Mesendoderm (in vitro differentiated cells): ENCODE measurements around the gene FAM210A.

Experiments used
- DNase-seq: peaks from one replicate; pipeline ENCODE4 v3.0.0; 2013
- H2AK5ac ChIP-seq: 2 replicates; pipeline ENCODE4 v1.6.1; 2013; ENCODE audit warnings: low read length, inconsistent platforms
- H2BK120ac ChIP-seq: 2 replicates; pipeline ENCODE4 v1.6.1; 2013; ENCODE audit warnings: low read depth, mild to moderate bottlenecking, low read length, moderate library complexity, mixed read lengths
- H2BK15ac ChIP-seq: replicated peaks from 2 replicates; pipeline ENCODE4 v1.6.1; 2013; ENCODE audit warnings: low read depth, mild to moderate bottlenecking, moderate library complexity
- H2BK5ac ChIP-seq: 2 replicates; pipeline ENCODE4 v1.6.1; 2013; ENCODE audit warnings: low read length, inconsistent platforms
- H3K18ac ChIP-seq: 2 replicates; pipeline ENCODE4 v1.6.1; 2013; ENCODE audit warnings: mild to moderate bottlenecking, low read length, mixed read lengths
- H3K23ac ChIP-seq: one replicate; pipeline ENCODE4 v1.6.1; 2013; ENCODE audit warnings: low read length
- H3K27ac ChIP-seq: 2 replicates; pipeline ENCODE4 v1.5.1; 2013; ENCODE audit warnings: low read depth, mild to moderate bottlenecking, inconsistent platforms, low read length, moderate library complexity
- H3K27me3 ChIP-seq: 2 replicates; pipeline ENCODE4 v1.6.1; 2013; ENCODE audit warnings: low read length, control low read depth, mild to moderate bottlenecking, inconsistent platforms; ENCODE audit not compliant: insufficient read depth, poor library complexity
- H3K36me3 ChIP-seq: 2 replicates; pipeline ENCODE4 v1.6.1; 2013; ENCODE audit warnings: low read length, inconsistent platforms; ENCODE audit not compliant: control insufficient read depth, insufficient read depth
- H3K4ac ChIP-seq: one replicate; pipeline ENCODE4 v1.6.1; 2013; ENCODE audit warnings: low read depth, mild to moderate bottlenecking, low read length, moderate library complexity
- H3K4me1 ChIP-seq: 2 replicates; pipeline ENCODE4 v1.6.1; 2013; ENCODE audit warnings: low read depth, low read length, inconsistent platforms; ENCODE audit not compliant: control insufficient read depth
- H3K4me2 ChIP-seq: 2 replicates; pipeline ENCODE4 v1.6.1; 2013; ENCODE audit warnings: low read length
- H3K4me3 ChIP-seq: 2 replicates; pipeline ENCODE4 v1.5.1; 2013; ENCODE audit warnings: mild to moderate bottlenecking, low read length
- H3K56ac ChIP-seq: one replicate; pipeline ENCODE4 v1.6.1; 2013; ENCODE audit warnings: low read length
- H3K79me1 ChIP-seq: 2 replicates; pipeline ENCODE4 v1.6.1; 2013; ENCODE audit warnings: low read length, inconsistent platforms
- H3K79me2 ChIP-seq: 2 replicates; pipeline ENCODE4 v1.6.1; 2013; ENCODE audit warnings: mild to moderate bottlenecking, low read length; ENCODE audit not compliant: control insufficient read depth, insufficient read depth
- H3K9ac ChIP-seq: 2 replicates; pipeline ENCODE4 v1.6.1; 2013; ENCODE audit warnings: low read length, inconsistent platforms
- H4K5ac ChIP-seq: one replicate; pipeline ENCODE4 v1.6.1; 2013; ENCODE audit warnings: low read length
- H4K8ac ChIP-seq: one replicate; pipeline ENCODE4 v1.6.1; 2013; ENCODE audit warnings: low read depth, mild to moderate bottlenecking, control low read depth, low read length, moderate library complexity
- WGBS: extraction: QIAGEN DNeasy Blood & Tissue Kit; methylation state at CpG from one replicate; pipeline ENCODE4 v1.1.7; 2013; ENCODE audit warnings: low lambda C conversion rate, missing lambda C conversion rate; ENCODE audit not compliant: insufficient coverage; ENCODE audit errors: extremely low coverage; 5-methylcytosine and 5-hydroxymethylcytosine counted together

FAM210A gene

GRCh38 chr18:13627639-13628038 lies 98.7 kb downstream of the FAM210A start:
- no peak overlapping the region for H3K27ac ChIP-seq
- no peak overlapping the region for H3K56ac ChIP-seq
- H3K23ac ChIP-seq, result no peak overlapping the region
- DNase-seq, result no peak
- no peaks in the 10 kb centered on the region for H3K36me3 ChIP-seq
- H3K9ac ChIP-seq, result no peak overlapping the region
- no peaks in the 10 kb centered on the region for H3K79me1 ChIP-seq
- peaks cover 3% of the 10 kb centered on the region for H3K4me1 ChIP-seq
- no peak overlapping the region for H3K4ac ChIP-seq
- no peak overlapping the region for H2AK5ac ChIP-seq
- WGBS, result no CpG with 5 or more reads among the region's 8 CpGs
- H2BK120ac ChIP-seq, result no peak overlapping the region
- H4K5ac ChIP-seq, result no peak overlapping the region
- H4K8ac ChIP-seq, result no peak overlapping the region
- no peak overlapping the region for H3K18ac ChIP-seq
- H2BK15ac ChIP-seq, result no peak overlapping the region
- H3K27me3 ChIP-seq, result no peaks in the 10 kb centered on the region
- H2BK5ac ChIP-seq, result no peak overlapping the region
- no peaks in the 10 kb centered on the region for H3K79me2 ChIP-seq
- H3K4me3 ChIP-seq, result no peak overlapping the region
- H3K4me2 ChIP-seq, result no peak overlapping the region

- Histone ChIP-seq H3K23ac (no peak overlapping the region), H3K4me1 (peaks cover 3% of the 10 kb centered on the region), H2AK5ac (no peak overlapping the region), H3K4me2 (no peak overlapping the region), H3K4me3 (no peak overlapping the region), H2BK5ac (no peak overlapping the region), H3K27me3 (no peaks in the 10 kb centered on the region), H3K36me3 (no peaks in the 10 kb centered on the region), H4K8ac (no peak overlapping the region), H3K4ac (no peak overlapping the region), H3K79me2 (no peaks in the 10 kb centered on the region), H3K27ac (no peak overlapping the region), H2BK15ac (no peak overlapping the region), H3K9ac (no peak overlapping the region), H2BK120ac (no peak overlapping the region), H3K79me1 (no peaks in the 10 kb centered on the region), H4K5ac (no peak overlapping the region), H3K56ac (no peak overlapping the region), H3K18ac (no peak overlapping the region)
- DNase-seq, result no peak
- whole genome bisulfite sequencing, result no CpG with 5 or more reads among the region's 2 CpGs
Observed at GRCh38 chr18:13626544-13626908, 99.8 kb downstream of the FAM210A start.

GRCh38 chr18:13625843-13626543 lies 100.4 kb downstream of the FAM210A start:
- H3K36me3 ChIP-seq, result no peaks in the 10 kb centered on the region
- no peaks in the 10 kb centered on the region for H3K27me3 ChIP-seq
- DNase-seq, result no peak
- H3K79me1 ChIP-seq, result no peaks in the 10 kb centered on the region
- no peak overlapping the region for H3K4me2 ChIP-seq
- H3K79me2 ChIP-seq, result no peaks in the 10 kb centered on the region
- H3K4me1 ChIP-seq, result peaks cover 3% of the 10 kb centered on the region
- no peak overlapping the region for H3K18ac ChIP-seq
- no peak overlapping the region for H3K4ac ChIP-seq
- H4K5ac ChIP-seq, result no peak overlapping the region
- H2BK15ac ChIP-seq, result no peak overlapping the region
- H2BK5ac ChIP-seq, result no peak overlapping the region
- H4K8ac ChIP-seq, result no peak overlapping the region
- H3K56ac ChIP-seq, result no peak overlapping the region
- H3K9ac ChIP-seq, result no peak overlapping the region
- H3K27ac ChIP-seq, result no peak overlapping the region
- H2AK5ac ChIP-seq, result no peak overlapping the region
- H2BK120ac ChIP-seq, result no peak overlapping the region
- no peak overlapping the region for H3K23ac ChIP-seq
- WGBS, result no CpG with 5 or more reads among the region's 8 CpGs
- H3K4me3 ChIP-seq, result no peak overlapping the region

GRCh38 chr18:13625355-13625754 lies 101.0 kb downstream of the FAM210A start:
- Histone ChIP-seq H3K23ac (no peak overlapping the region), H2BK15ac (no peak overlapping the region), H3K4me2 (no peak overlapping the region), H3K36me3 (no peaks in the 10 kb centered on the region), H4K8ac (no peak overlapping the region), H3K79me2 (no peaks in the 10 kb centered on the region), H3K4me1 (peaks cover 3% of the 10 kb centered on the region), H3K27ac (no peak overlapping the region), H3K4ac (no peak overlapping the region), H2BK5ac (no peak overlapping the region), H2AK5ac (no peak overlapping the region), H3K4me3 (no peak overlapping the region), H2BK120ac (no peak overlapping the region), H3K56ac (no peak overlapping the region), H4K5ac (no peak overlapping the region), H3K9ac (no peak overlapping the region), H3K27me3 (no peaks in the 10 kb centered on the region), H3K18ac (no peak overlapping the region), H3K79me1 (no peaks in the 10 kb centered on the region)
- WGBS, result no CpG with 5 or more reads among the region's 10 CpGs
- DNase-seq, result no peak

GRCh38 chr18:13624563-13625237 lies 101.7 kb downstream of the FAM210A start:
- Histone ChIP-seq H3K9ac (no peak overlapping the region), H2AK5ac (no peak overlapping the region), H2BK15ac (no peak overlapping the region), H3K27me3 (no peaks in the 10 kb centered on the region), H4K8ac (no peak overlapping the region), H3K79me1 (no peaks in the 10 kb centered on the region), H3K4me1 (no peaks in the 10 kb centered on the region), H3K4me2 (no peak overlapping the region), H3K18ac (no peak overlapping the region), H3K36me3 (no peaks in the 10 kb centered on the region), H3K4me3 (no peak overlapping the region), H3K27ac (no peak overlapping the region), H2BK5ac (no peak overlapping the region), H3K79me2 (no peaks in the 10 kb centered on the region), H3K56ac (no peak overlapping the region), H2BK120ac (no peak overlapping the region), H4K5ac (no peak overlapping the region), H3K4ac (no peak overlapping the region), H3K23ac (no peak overlapping the region)
- DNase-seq, result no peak
- WGBS, result no CpG with 5 or more reads among the region's 11 CpGs
